Trophoblast cell (in vitro differentiated cells and primary cell): ENCODE data around the gene TUBGCP2.

ENCODE experiments used
- DNase-seq, 2 donors: peaks; one replicate each; pipeline ENCODE4 v3.0.0-alpha.2; 2016
- H2AFZ ChIP-seq: 2 replicates; pipeline ENCODE4 v1.6.1; 2013; ENCODE audit warnings: low read length, moderate library complexity, mild to moderate bottlenecking; ENCODE audit not compliant: insufficient read depth, poor library complexity
- H2AK5ac ChIP-seq: 2 replicates; pipeline ENCODE4 v1.6.1; 2013; ENCODE audit warnings: mild to moderate bottlenecking, low read length
- H2BK120ac ChIP-seq: 2 replicates; pipeline ENCODE4 v1.6.1; 2013; ENCODE audit warnings: low read length, mild to moderate bottlenecking, moderate library complexity; ENCODE audit not compliant: insufficient read depth, poor library complexity
- H2BK12ac ChIP-seq: 2 replicates; pipeline ENCODE4 v1.6.1; 2013; ENCODE audit warnings: mild to moderate bottlenecking, low read length, moderate library complexity
- H2BK5ac ChIP-seq: 2 replicates; pipeline ENCODE4 v1.6.1; 2013; ENCODE audit warnings: low read length, low read depth, moderate library complexity, mild to moderate bottlenecking; ENCODE audit not compliant: poor library complexity
- H3K14ac ChIP-seq: 2 replicates; pipeline ENCODE4 v1.6.1; 2013; ENCODE audit warnings: mild to moderate bottlenecking, low read length
- H3K18ac ChIP-seq: 2 replicates; pipeline ENCODE4 v1.6.1; 2013; ENCODE audit warnings: mild to moderate bottlenecking, low read length
- H3K23ac ChIP-seq: 2 replicates; pipeline ENCODE4 v1.6.1; 2013; ENCODE audit warnings: low read length
- H3K27ac ChIP-seq: 2 replicates; pipeline ENCODE4 v1.5.1; 2013; ENCODE audit warnings: low read depth, mild to moderate bottlenecking, inconsistent platforms, low read length, moderate library complexity
- H3K27me3 ChIP-seq: 2 replicates; pipeline ENCODE4 v1.6.1; 2013; ENCODE audit warnings: inconsistent platforms, mild to moderate bottlenecking, low read length, moderate library complexity; ENCODE audit not compliant: insufficient read depth
- H3K36me3 ChIP-seq, 2 experiments: 1 replicate in 1 of 2; 2 replicates in 1 of 2; pipeline ENCODE4 v1.6.1; 2013; ENCODE audit warnings: low read length in 2 of 2, mild to moderate bottlenecking in 2 of 2, moderate library complexity in 1 of 2; ENCODE audit not compliant: insufficient read depth in 2 of 2, control insufficient read depth in 1 of 2
- H3K4ac ChIP-seq: 2 replicates; pipeline ENCODE4 v1.6.1; 2013; ENCODE audit warnings: low read depth, mild to moderate bottlenecking, low read length, moderate library complexity
- H3K4me1 ChIP-seq, 2 experiments: 1 replicate in 1 of 2; 2 replicates in 1 of 2; pipeline ENCODE4 v1.6.1; 2013; ENCODE audit warnings: low read length in 2 of 2, mild to moderate bottlenecking in 2 of 2, moderate library complexity in 1 of 2; ENCODE audit not compliant: insufficient read depth in 2 of 2, control insufficient read depth in 1 of 2
- H3K4me2 ChIP-seq: 2 replicates; pipeline ENCODE4 v1.6.1; 2013; ENCODE audit warnings: inconsistent platforms, mild to moderate bottlenecking, low read length, moderate library complexity
- H3K4me3 ChIP-seq: 2 replicates; pipeline ENCODE4 v1.5.1; 2013; ENCODE audit warnings: mild to moderate bottlenecking, low read depth, low read length, inconsistent platforms
- H3K79me1 ChIP-seq: one replicate; pipeline ENCODE4 v1.6.1; 2013; ENCODE audit warnings: low read length
- H3K79me2 ChIP-seq: 2 replicates; pipeline ENCODE4 v1.6.1; 2013; ENCODE audit warnings: low read length, mild to moderate bottlenecking; ENCODE audit not compliant: control insufficient read depth, insufficient read depth, poor library complexity
- H3K9ac ChIP-seq: 2 replicates; pipeline ENCODE4 v1.6.1; 2013; ENCODE audit warnings: mild to moderate bottlenecking, low read length
- H3K9me3 ChIP-seq: 2 replicates; pipeline ENCODE4 v1.6.1; 2013; ENCODE audit warnings: low read depth, mild to moderate bottlenecking, control low read depth, inconsistent platforms, low read length; ENCODE audit not compliant: insufficient read depth
- H4K12ac ChIP-seq: 2 replicates; pipeline ENCODE4 v1.6.1; 2013; ENCODE audit warnings: low read depth, mild to moderate bottlenecking, low read length, moderate library complexity
- H4K8ac ChIP-seq: 2 replicates; pipeline ENCODE4 v1.6.1; 2013; ENCODE audit warnings: low read depth, mild to moderate bottlenecking, low read length, moderate library complexity
- H4K91ac ChIP-seq: one replicate; pipeline ENCODE4 v1.6.1; 2013; ENCODE audit warnings: low read depth, mild to moderate bottlenecking, low read length, moderate library complexity
- WGBS: extraction: QIAGEN DNeasy Blood & Tissue Kit; methylation state at CpG from one replicate; pipeline ENCODE4 v1.1.7; 2013; ENCODE audit warnings: missing lambda C conversion rate; ENCODE audit not compliant: insufficient read length, insufficient coverage; ENCODE audit errors: extremely low coverage; 5-methylcytosine and 5-hydroxymethylcytosine counted together

Gene TUBGCP2

GRCh38 chr10:133297504-133297903 is 11.2 kb downstream of the TUBGCP2 start:
- H3K27me3 ChIP-seq, result no peaks in the 10 kb centered on the region
- H3K23ac ChIP-seq, result no peak overlapping the region
- H3K4me2 ChIP-seq, result no peak overlapping the region
- no peak overlapping the region for H3K4me3 ChIP-seq
- H2AK5ac ChIP-seq, result no peak overlapping the region
- H3K4ac ChIP-seq, result no peak overlapping the region
- H2BK12ac ChIP-seq, result no peak overlapping the region
- H3K9me3 ChIP-seq, result peaks cover 8% of the 10 kb centered on the region
- no peaks in the 10 kb centered on the region for H3K79me1 ChIP-seq
- no peaks in the 10 kb centered on the region for H3K79me2 ChIP-seq
- H4K8ac ChIP-seq, result no peak overlapping the region
- no peak overlapping the region for H3K18ac ChIP-seq
- peaks cover 74 to 88% of the 10 kb centered on the region in 2 experiments for H3K36me3 ChIP-seq
- H2AFZ ChIP-seq, result no peak overlapping the region
- no peak overlapping the region for H2BK5ac ChIP-seq
- H3K9ac ChIP-seq, result no peak overlapping the region
- no peak overlapping the region for H3K14ac ChIP-seq
- H4K12ac ChIP-seq, result no peak overlapping the region
- H3K4me1 ChIP-seq, result peaks cover 0 to 2% of the 10 kb centered on the region in 2 experiments
- no peak overlapping the region for H4K91ac ChIP-seq
- no peak overlapping the region for H2BK120ac ChIP-seq
- DNase-seq, result no peak
- H3K27ac ChIP-seq, result no peak overlapping the region
- no CpG with 5 or more reads among the region's 10 CpGs for WGBS

- Histone ChIP-seq H3K79me1 (no peaks in the 10 kb centered on the region), H2BK5ac (no peak overlapping the region), H3K9me3 (peaks cover 8% of the 10 kb centered on the region), H3K4me2 (no peak overlapping the region), H4K12ac (no peak overlapping the region), H3K4me3 (no peak overlapping the region), H3K79me2 (no peaks in the 10 kb centered on the region), H3K36me3 (peaks cover 73 to 81% of the 10 kb centered on the region in 2 experiments), H3K23ac (no peak overlapping the region), H3K27ac (no peak overlapping the region), H3K4ac (no peak overlapping the region), H2AK5ac (no peak overlapping the region), H4K8ac (no peak overlapping the region), H3K9ac (no peak overlapping the region), H3K27me3 (no peaks in the 10 kb centered on the region), H4K91ac (no peak overlapping the region), H2AFZ (no peak overlapping the region), H3K4me1 (peaks cover 0 to 2% of the 10 kb centered on the region in 2 experiments), H3K18ac (no peak overlapping the region), H2BK12ac (no peak overlapping the region), H3K14ac (no peak overlapping the region), H2BK120ac (no peak overlapping the region)
- no CpG with 5 or more reads among the region's 42 CpGs for WGBS
- no peak for DNase-seq
These were observed 13.0 kb downstream of the TUBGCP2 start for GRCh38 chr10:133295426-133296320.

DNA sequence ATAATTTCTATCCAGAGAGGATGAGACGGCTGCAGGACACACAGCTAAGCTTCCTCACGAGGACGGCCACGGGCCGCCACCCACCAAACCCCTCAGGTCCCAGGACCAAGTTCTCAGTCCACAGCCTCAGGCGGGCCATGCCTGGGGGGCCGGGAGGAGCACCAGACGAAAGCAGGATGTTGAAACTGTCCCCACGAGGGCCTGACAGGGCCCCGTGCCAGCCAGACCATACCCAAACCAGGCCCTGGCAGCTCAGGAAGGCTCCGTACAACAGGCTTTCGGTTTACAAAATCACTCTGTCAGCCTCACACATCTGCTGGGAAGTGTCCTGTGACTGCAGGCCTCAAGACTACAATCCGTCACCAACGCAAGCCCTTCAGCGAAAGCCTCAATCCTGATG is 14.5 kb downstream of the TUBGCP2 start:
- Histone ChIP-seq H3K27me3 (no peaks in the 10 kb centered on the region), H3K79me1 (no peaks in the 10 kb centered on the region), H2AK5ac (no peak overlapping the region), H3K4me1 (peaks cover 0 to 2% of the 10 kb centered on the region in 2 experiments), H3K4ac (no peak overlapping the region), H2BK12ac (no peak overlapping the region), H2AFZ (no peak overlapping the region), H3K14ac (no peak overlapping the region), H3K23ac (no peak overlapping the region), H3K9ac (no peak overlapping the region), H3K4me3 (no peak overlapping the region), H4K8ac (no peak overlapping the region), H3K36me3 (peaks cover 75 to 82% of the 10 kb centered on the region in 2 experiments), H2BK120ac (no peak overlapping the region), H3K79me2 (no peaks in the 10 kb centered on the region), H4K91ac (no peak overlapping the region), H4K12ac (no peak overlapping the region), H3K4me2 (no peak overlapping the region), H3K27ac (no peak overlapping the region), H3K18ac (no peak overlapping the region), H3K9me3 (peaks cover 8% of the 10 kb centered on the region), H2BK5ac (no peak overlapping the region)
- peak in 1 of 2 donors; percentile 37 for DNase-seq
- WGBS, result no CpG with 5 or more reads among the region's 15 CpGs

- Histone ChIP-seq H3K23ac (no peak overlapping the region), H3K36me3 (peaks cover 76 to 82% of the 10 kb centered on the region in 2 experiments), H3K14ac (no peak overlapping the region), H2BK12ac (no peak overlapping the region), H3K9me3 (peaks cover 8% of the 10 kb centered on the region), H4K12ac (no peak overlapping the region), H3K79me1 (no peaks in the 10 kb centered on the region), H3K18ac (no peak overlapping the region), H3K4me2 (no peak overlapping the region), H3K79me2 (no peaks in the 10 kb centered on the region), H2AFZ (no peak overlapping the region), H3K4me3 (no peak overlapping the region), H2BK5ac (no peak overlapping the region), H3K27ac (no peak overlapping the region), H2BK120ac (no peak overlapping the region), H2AK5ac (no peak overlapping the region), H4K91ac (no peak overlapping the region), H3K4ac (no peak overlapping the region), H4K8ac (no peak overlapping the region), H3K4me1 (peaks cover 0 to 2% of the 10 kb centered on the region in 2 experiments), H3K27me3 (no peaks in the 10 kb centered on the region), H3K9ac (no peak overlapping the region)
- no peak for DNase-seq
- no CpG with 5 or more reads among the region's 10 CpGs for WGBS
These were observed 14.9 kb downstream of the TUBGCP2 start for GRCh38 chr10:133293810-133294119.
